ENCODE results near the gene MAP3K5. TPM values are rescaled to one million over a fixed set of nuclear protein-coding genes. Genes with fewer than 3 reads are reported as not detected.

MAP3K5 gene
- total and polyA plus RNA-seq, 2 donors (not counting 3 experiments of a cell fraction or from before 2014, with no cell fraction given): 1.5 to 7.0 TPM

DNA sequence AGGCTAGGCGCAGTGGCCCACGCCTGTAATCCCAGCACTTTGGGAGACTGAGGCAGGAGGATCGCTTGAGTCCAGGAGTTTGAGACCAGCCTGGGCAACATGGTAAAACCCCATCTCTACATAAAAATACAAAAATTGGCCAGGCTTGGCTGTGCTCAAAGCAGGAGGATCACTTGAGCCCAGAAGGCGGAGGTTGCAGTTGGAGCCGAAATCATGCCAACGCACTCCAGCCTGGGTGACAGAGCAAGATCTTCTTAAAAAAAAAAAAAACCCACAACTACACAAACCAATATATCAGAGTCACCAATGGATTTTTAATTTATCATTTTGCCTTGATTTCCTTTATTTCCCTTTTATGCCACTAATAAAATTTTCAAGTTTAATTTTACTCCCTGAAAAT lies 9.3 kb downstream of the MAP3K5 start:
- POLR2A ChIA-PET: no interaction called here
- Histone ChIP-seq H3K4me3 (replicated peaks in 1 of 3; ENCODE audit: insufficient read depth in 1 of 3, low read depth in 1 of 3, low read length in 3 of 3) (no peak overlapping the region), H4K20me1 (replicated peaks; ENCODE audit: control insufficient read depth, extremely low read depth, insufficient read depth, low read length) (no peaks in the 10 kb centered on the region), H2AFZ (ENCODE audit: low read depth, low read length) (no peak overlapping the region), H3K9ac (replicated peaks; ENCODE audit: extremely low read depth, insufficient read depth, low read length) (no peak overlapping the region), H3K36me3 (ENCODE audit: control insufficient read depth in 2 of 2, extremely low read depth in 1 of 2, insufficient read depth in 2 of 2, low read length in 2 of 2) (no peaks in the 10 kb centered on the region), H3K27me3 (ENCODE audit: control insufficient read depth in 2 of 2, insufficient read depth in 2 of 2, low read length in 2 of 2) (no peaks in the 10 kb centered on the region), H3K9me1 (replicated peaks; ENCODE audit: control insufficient read depth, extremely low read depth, insufficient read depth, low read length) (no peaks in the 10 kb centered on the region), H3K27ac (ENCODE audit: insufficient read depth, low read depth, low read length) (peak overlapping the region; percentile 29), H3K79me2 (ENCODE audit: control insufficient read depth, insufficient read depth, low read length) (peaks cover 27% of the 10 kb centered on the region), H3K9me3 (replicated peaks; ENCODE audit: control insufficient read depth, insufficient read depth, low read length) (no peaks in the 10 kb centered on the region), H3K4me2 (ENCODE audit: insufficient read depth, low read length) (peak overlapping the region; percentile 43), H3K4me1 (ENCODE audit: control insufficient read depth, extremely low read depth, insufficient read depth, low read length) (peaks cover 41% of the 10 kb centered on the region)
- DNase-seq (ENCODE audit: low read depth, low spot score) (no peak), FAIRE-seq (no peak)
- intact Hi-C loops (cut with micrococcal nuclease): loop anchor here (5.0 to 10.0 kb wide), 2 partner anchors 46 to 1288 kb away; partner anchors contain the start of gene AHI1
- CTCF ChIA-PET: no interaction called here
- no TSS peak for BruUV-seq (replicated peaks)
- dilution Hi-C loops (cut with MboI; ENCODE audit: extremely low pct_ligation_motif_present, low sequenced_read_pairs): no loop called here
- TF ChIP-seq MYC (IDR thresholded peaks at IDR 0.05; ENCODE audit: low read depth, low read length): no peak
- TF ChIP-seq EZH2 (IDR thresholded peaks at IDR 0.05; ENCODE audit: borderline replicate concordance, low read depth, low read length, severe bottlenecking): no peak
- TF ChIP-seq POLR2A (IDR thresholded peaks at IDR 0.05; ENCODE audit: low read depth, low read length): no peak
- no peak for TF ChIP-seq CTCF (IDR thresholded peaks at IDR 0.05; ENCODE audit: extremely low read depth in 1 of 2, insufficient read depth in 1 of 2, low read depth in 1 of 2, low read length in 2 of 2)
- TF ChIP-seq FOS (IDR thresholded peaks at IDR 0.05; ENCODE audit: borderline replicate concordance, insufficient read depth, low read length): no peak

Data from endothelial cell of umbilical vein (primary cell).